Breast epithelium (tissue), 4 donors: ENCODE results near the gene STXBP4. TPM values are rescaled to one million over a fixed set of nuclear protein-coding genes. Genes with fewer than 3 reads are reported as not detected.

ENCODE experiments used
- DNase-seq, 2 donors: peaks; one replicate each; pipeline ENCODE4 v3.0.0-alpha.2; 2019; ENCODE audit warnings: low spot score in 2 of 2
- H3K27ac ChIP-seq, 2 donors: fragments of 200-600 bp; sonication (generic) in 1 of 2; one replicate each; pipeline ENCODE4 v1.5.1; 2016 to 2019; ENCODE audit warnings: mild to moderate bottlenecking in 1 of 2
- H3K27me3 ChIP-seq, 2 donors: fragments of 200-600 bp; sonication (generic) in 1 of 2; one replicate each; pipeline versions ENCODE4 v1.5.1 to v1.6.0; 2017 to 2019; ENCODE audit warnings: control low read depth in 1 of 2, mild to moderate bottlenecking in 1 of 2
- H3K36me3 ChIP-seq: fragments of 200-600 bp; one replicate; pipeline ENCODE4 v1.5.1; 2019
- H3K4me1 ChIP-seq, 2 donors: fragments of 200-600 bp; sonication (generic); one replicate each; pipeline ENCODE4 v1.5.1; 2016 to 2019; ENCODE audit warnings: control low read depth in 1 of 2
- H3K4me3 ChIP-seq, 3 donors: fragments of 200-600 bp; sonication (generic); 1 replicate in 2 of 3; 2 replicates in 1 of 3; pipeline ENCODE4 v1.5.1; 2016 to 2019; ENCODE audit warnings: mild to moderate bottlenecking in 3 of 3, moderate library complexity in 2 of 3
- H3K9me3 ChIP-seq, 2 donors: fragments of 200-600 bp; sonication (generic) in 1 of 2; one replicate each; pipeline ENCODE4 v1.5.1; 2016 to 2019; ENCODE audit warnings: control low read depth in 1 of 2
- POLR2A ChIP-seq: fragments of 450-650 bp; IDR thresholded peaks from one replicate; pipeline ENCODE4 v1.6.1; 2016; ENCODE audit warnings: antibody characterized with exemption, mild to moderate bottlenecking, moderate library complexity
- POLR2AphosphoS5 ChIP-seq, 3 donors: sonication (generic); formaldehyde crosslinking; IDR thresholded peaks; one replicate each; pipeline ENCODE4 v1.6.1; 2017; ENCODE audit warnings: antibody characterized with exemption in 3 of 3
- intact Hi-C: fragments of 100-400 bp; cut with DNase I; formaldehyde crosslinking; loops from one replicate; pipeline ENCODE4 v1.15.1; 2023; ENCODE audit warnings: low total_unique reads
- total RNA-seq, 3 donors: library from RNA; depleted of rRNA; stranded (reverse); fragments of >200 nt; gene quantifications; one replicate each; pipeline ENCODE4 v1.1.0, GENCODE V29; 2016
- TF ChIP-seq, protein P1 (sequence below), 3 donors: fragments of 450-650 bp; IDR thresholded peaks; one replicate each; pipeline ENCODE4 v1.5.1; 2016 to 2017; ENCODE audit warnings: antibody characterized with exemption in 3 of 3, mild to moderate bottlenecking in 3 of 3, moderate library complexity in 3 of 3

The STXBP4 gene
- total RNA-seq, 3 donors from 2014 or later = 10.4 to 29.2 (median 20.2) TPM

DNA sequence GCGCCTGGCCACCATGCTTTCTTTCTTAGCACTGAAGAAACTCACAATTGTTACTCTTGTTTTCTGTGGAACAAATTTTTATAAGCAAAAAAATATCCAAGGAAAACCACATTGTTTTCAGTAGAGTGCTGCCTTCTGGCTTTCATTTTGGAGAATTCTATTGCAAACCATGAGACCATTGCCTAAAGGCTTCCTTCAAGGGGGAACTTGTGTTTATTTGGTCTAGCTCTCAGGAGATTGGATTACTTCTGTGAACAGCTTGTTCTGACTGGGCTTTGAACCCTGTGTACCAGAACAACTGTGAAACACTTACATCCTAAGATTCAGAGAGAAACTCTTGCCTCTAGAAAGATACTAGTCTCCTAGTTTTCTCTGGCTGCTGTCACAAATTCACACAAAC lies 35.9 kb upstream of the STXBP4 start:
- Histone ChIP-seq H3K4me3 (no peak overlapping the region), H3K27ac (no peak overlapping the region), H3K9me3 (no peaks in the 10 kb centered on the region), H3K36me3 (no peaks in the 10 kb centered on the region), H3K27me3 (no peaks in the 10 kb centered on the region), H3K4me1 (no peaks in the 10 kb centered on the region)
- DNase-seq = no peak
- intact Hi-C loops = no loop called here
- TF ChIP-seq, protein P1, sequence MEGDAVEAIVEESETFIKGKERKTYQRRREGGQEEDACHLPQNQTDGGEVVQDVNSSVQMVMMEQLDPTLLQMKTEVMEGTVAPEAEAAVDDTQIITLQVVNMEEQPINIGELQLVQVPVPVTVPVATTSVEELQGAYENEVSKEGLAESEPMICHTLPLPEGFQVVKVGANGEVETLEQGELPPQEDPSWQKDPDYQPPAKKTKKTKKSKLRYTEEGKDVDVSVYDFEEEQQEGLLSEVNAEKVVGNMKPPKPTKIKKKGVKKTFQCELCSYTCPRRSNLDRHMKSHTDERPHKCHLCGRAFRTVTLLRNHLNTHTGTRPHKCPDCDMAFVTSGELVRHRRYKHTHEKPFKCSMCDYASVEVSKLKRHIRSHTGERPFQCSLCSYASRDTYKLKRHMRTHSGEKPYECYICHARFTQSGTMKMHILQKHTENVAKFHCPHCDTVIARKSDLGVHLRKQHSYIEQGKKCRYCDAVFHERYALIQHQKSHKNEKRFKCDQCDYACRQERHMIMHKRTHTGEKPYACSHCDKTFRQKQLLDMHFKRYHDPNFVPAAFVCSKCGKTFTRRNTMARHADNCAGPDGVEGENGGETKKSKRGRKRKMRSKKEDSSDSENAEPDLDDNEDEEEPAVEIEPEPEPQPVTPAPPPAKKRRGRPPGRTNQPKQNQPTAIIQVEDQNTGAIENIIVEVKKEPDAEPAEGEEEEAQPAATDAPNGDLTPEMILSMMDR (IDR thresholded peaks at IDR 0.05) = no peak
- TF ChIP-seq POLR2AphosphoS5 (IDR thresholded peaks at IDR 0.05) = no peak
- TF ChIP-seq POLR2A = no peak

DNA sequence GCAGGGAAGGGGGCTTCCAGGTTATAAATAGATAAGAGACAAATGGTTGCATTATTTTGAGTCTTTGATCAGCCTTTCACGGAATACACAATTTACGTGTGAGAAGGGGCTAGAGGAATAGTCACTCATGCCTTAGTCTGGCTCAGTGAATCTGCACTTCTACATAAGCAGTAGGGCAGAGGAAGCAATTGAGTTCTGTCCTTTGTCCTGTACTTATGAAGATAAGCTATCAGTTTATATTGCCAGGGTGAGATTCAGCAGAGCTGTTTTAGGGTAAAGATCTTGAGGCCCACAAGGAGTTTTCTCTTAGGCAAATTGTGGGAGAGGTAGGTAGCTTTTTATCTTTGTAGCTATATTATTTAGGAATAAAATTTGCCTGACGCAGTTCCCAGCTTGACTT lies 34.6 kb upstream of the STXBP4 start:
- Histone ChIP-seq H3K4me1 (no peaks in the 10 kb centered on the region), H3K9me3 (no peaks in the 10 kb centered on the region), H3K4me3 (no peak overlapping the region), H3K27ac (no peak overlapping the region), H3K27me3 (no peaks in the 10 kb centered on the region), H3K36me3 (no peaks in the 10 kb centered on the region)
- intact Hi-C loops = no loop called here
- TF ChIP-seq POLR2A (no peak), POLR2AphosphoS5 (IDR thresholded peaks at IDR 0.05) (no peak)
- TF ChIP-seq, protein P1 (IDR thresholded peaks at IDR 0.05) = no peak
- no peak for DNase-seq

DNA sequence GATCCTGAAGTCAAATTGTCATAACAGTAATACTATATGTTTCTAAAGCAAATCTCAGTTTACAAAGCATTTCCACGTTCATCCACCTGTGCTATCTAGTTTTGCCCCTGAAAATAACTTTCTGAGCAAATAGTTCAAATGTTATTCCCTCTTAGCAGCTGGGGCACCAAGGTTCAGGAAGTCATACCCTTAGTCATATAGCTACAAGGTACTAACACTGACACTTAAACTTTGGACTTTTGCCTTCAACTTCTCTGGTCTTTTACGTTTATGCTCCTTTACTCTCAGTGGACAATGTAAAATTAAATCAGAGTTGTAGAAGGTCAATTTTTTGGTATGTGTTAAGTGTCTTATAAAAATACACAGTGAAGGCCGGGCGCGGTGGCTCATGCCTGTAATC lies 33.1 kb upstream of the STXBP4 start:
- no peak overlapping the region for H3K27ac ChIP-seq
- intact Hi-C loops = no loop called here
- no peaks in the 10 kb centered on the region for H3K27me3 ChIP-seq
- no peaks in the 10 kb centered on the region for H3K36me3 ChIP-seq
- H3K4me3 ChIP-seq = no peak overlapping the region
- H3K4me1 ChIP-seq = no peaks in the 10 kb centered on the region
- DNase-seq = no peak
- TF ChIP-seq, protein P1 (IDR thresholded peaks at IDR 0.05) = no peak
- TF ChIP-seq POLR2A (no peak), POLR2AphosphoS5 (IDR thresholded peaks at IDR 0.05) (no peak)
- H3K9me3 ChIP-seq = no peaks in the 10 kb centered on the region

DNA sequence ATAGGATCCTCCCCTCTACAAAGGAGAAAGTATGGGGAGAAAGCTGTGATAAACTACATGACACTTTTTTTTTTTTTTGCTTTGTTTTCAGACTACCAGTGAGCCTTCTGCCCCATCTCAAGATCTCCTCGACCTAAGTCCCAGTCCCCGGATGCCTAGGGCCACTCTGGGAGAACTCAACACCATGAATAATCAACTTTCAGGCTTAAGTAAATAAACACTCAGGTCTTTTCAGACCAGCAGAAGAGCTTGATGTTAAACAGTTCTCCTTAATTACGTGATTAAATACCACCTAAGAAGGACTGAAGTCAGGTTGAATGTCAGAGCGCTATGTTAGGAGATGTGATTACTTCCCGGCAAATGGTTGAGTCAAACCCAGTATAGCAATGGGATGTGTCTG lies 31.5 kb upstream of the STXBP4 start:
- H3K36me3 ChIP-seq = no peaks in the 10 kb centered on the region
- H3K4me1 ChIP-seq = no peaks in the 10 kb centered on the region
- no peak overlapping the region for H3K27ac ChIP-seq

DNA sequence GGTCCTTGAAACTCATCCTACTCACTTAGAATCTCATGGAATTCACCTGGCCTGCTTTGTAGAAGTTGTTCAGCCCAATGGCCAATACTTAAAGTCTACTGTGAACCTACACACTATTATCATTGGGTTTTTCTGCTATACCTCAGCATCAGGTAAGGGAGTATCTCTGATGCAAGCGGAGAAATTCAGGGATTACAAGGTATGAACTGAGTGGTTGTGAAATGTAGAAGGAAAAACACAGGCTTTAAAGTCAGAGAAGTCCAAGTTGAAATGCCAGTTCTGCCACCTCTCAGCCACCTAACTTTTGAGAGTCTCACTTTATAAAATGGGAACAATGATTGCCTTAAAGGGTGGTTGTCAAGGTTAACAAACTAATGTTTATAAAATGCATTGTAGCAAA lies 31.1 kb upstream of the STXBP4 start:
- TF ChIP-seq, protein P1 (IDR thresholded peaks at IDR 0.05) = no peak
- TF ChIP-seq POLR2A (no peak), POLR2AphosphoS5 (IDR thresholded peaks at IDR 0.05) (no peak)
- no peaks in the 10 kb centered on the region for H3K36me3 ChIP-seq
- H3K27ac ChIP-seq = no peak overlapping the region
- H3K27me3 ChIP-seq = no peaks in the 10 kb centered on the region
- H3K4me1 ChIP-seq = no peaks in the 10 kb centered on the region
- H3K9me3 ChIP-seq = no peaks in the 10 kb centered on the region
- no peak overlapping the region for H3K4me3 ChIP-seq
- no peak for DNase-seq
- intact Hi-C loops = no loop called here

More for the DNA sequence above, 31.5 kb upstream of the STXBP4 start:
- H3K4me3 ChIP-seq = no peak overlapping the region
- no peak for DNase-seq
- intact Hi-C loops = no loop called here
- TF ChIP-seq, protein P1 (IDR thresholded peaks at IDR 0.05) = no peak
- no peak for TF ChIP-seq POLR2AphosphoS5 (IDR thresholded peaks at IDR 0.05)
- TF ChIP-seq POLR2A = no peak
- H3K27me3 ChIP-seq = no peaks in the 10 kb centered on the region
- H3K9me3 ChIP-seq = no peaks in the 10 kb centered on the region
